Colonic mucosa (tissue), 4 donors: ENCODE results near the gene FGF14. TPM values are rescaled to one million over a fixed set of nuclear protein-coding genes. Genes with fewer than 3 reads are reported as not detected.

Experiments used
- DNase-seq: peaks from one replicate; pipeline ENCODE4 v3.0.0-alpha.2; 2020
- H3K27ac ChIP-seq: fragments of 200-600 bp; one replicate; pipeline ENCODE4 v1.8.0; 2021
- H3K27me3 ChIP-seq: fragments of 200-600 bp; one replicate; pipeline ENCODE4 v1.8.0; 2021
- H3K36me3 ChIP-seq: fragments of 200-600 bp; one replicate; pipeline ENCODE4 v1.8.0; 2021
- H3K4me1 ChIP-seq: fragments of 200-600 bp; one replicate; pipeline ENCODE4 v1.8.0; 2021; ENCODE audit warnings: mild to moderate bottlenecking
- H3K4me3 ChIP-seq: fragments of 200-600 bp; one replicate; pipeline ENCODE4 v1.8.0; 2021
- H3K9ac ChIP-seq, 2 donors: one replicate each; pipeline ENCODE4 v1.7.0; 2013; ENCODE audit warnings: control low read depth in 2 of 2, low read depth in 2 of 2, low read length in 2 of 2
- H3K9me3 ChIP-seq: fragments of 200-600 bp; one replicate; pipeline ENCODE4 v1.8.0; 2021
- intact Hi-C: fragments of 100-400 bp; cut with DNase I; formaldehyde crosslinking; loops from one replicate; pipeline ENCODE4 v1.14.1; 2022
- total RNA-seq, 2 donors: library from RNA; stranded (reverse); fragmentation: NEBNext Ultra II Directional in 1 of 2; extraction: Animal tissue kit (Norgen Biotek cat#: 25700) in 1 of 2; gene quantifications; one replicate each; pipeline ENCODE4 v1.2.1, GENCODE V29; 2021
- TF ChIP-seq, protein P1 (sequence below): fragments of 200-600 bp; IDR thresholded peaks from one replicate; pipeline ENCODE4 v1.8.0; 2022; ENCODE audit warnings: antibody characterized with exemption, mild to moderate bottlenecking
- donor health status: healthy.
- donor health status: DM: no; HTN: no; CAD: no.
- donor health status: DM: no; HTN: no; CAD: no.

Gene FGF14
- total RNA-seq, 2 donors from 2014 or later = 0.62 to 0.85 TPM

GRCh38 chr13:101811284-101811839, 590.5 kb downstream of the FGF14 start:
- Histone ChIP-seq H3K27me3 (no peaks in the 10 kb centered on the region), H3K4me1 (no peaks in the 10 kb centered on the region), H3K9ac (no peak overlapping the region), H3K36me3 (no peaks in the 10 kb centered on the region), H3K4me3 (no peak overlapping the region), H3K27ac (no peak overlapping the region), H3K9me3 (no peaks in the 10 kb centered on the region)
- TF ChIP-seq, protein P1, sequence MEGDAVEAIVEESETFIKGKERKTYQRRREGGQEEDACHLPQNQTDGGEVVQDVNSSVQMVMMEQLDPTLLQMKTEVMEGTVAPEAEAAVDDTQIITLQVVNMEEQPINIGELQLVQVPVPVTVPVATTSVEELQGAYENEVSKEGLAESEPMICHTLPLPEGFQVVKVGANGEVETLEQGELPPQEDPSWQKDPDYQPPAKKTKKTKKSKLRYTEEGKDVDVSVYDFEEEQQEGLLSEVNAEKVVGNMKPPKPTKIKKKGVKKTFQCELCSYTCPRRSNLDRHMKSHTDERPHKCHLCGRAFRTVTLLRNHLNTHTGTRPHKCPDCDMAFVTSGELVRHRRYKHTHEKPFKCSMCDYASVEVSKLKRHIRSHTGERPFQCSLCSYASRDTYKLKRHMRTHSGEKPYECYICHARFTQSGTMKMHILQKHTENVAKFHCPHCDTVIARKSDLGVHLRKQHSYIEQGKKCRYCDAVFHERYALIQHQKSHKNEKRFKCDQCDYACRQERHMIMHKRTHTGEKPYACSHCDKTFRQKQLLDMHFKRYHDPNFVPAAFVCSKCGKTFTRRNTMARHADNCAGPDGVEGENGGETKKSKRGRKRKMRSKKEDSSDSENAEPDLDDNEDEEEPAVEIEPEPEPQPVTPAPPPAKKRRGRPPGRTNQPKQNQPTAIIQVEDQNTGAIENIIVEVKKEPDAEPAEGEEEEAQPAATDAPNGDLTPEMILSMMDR = no peak
- DNase-seq = no peak
- intact Hi-C loops = no loop called here

DNA sequence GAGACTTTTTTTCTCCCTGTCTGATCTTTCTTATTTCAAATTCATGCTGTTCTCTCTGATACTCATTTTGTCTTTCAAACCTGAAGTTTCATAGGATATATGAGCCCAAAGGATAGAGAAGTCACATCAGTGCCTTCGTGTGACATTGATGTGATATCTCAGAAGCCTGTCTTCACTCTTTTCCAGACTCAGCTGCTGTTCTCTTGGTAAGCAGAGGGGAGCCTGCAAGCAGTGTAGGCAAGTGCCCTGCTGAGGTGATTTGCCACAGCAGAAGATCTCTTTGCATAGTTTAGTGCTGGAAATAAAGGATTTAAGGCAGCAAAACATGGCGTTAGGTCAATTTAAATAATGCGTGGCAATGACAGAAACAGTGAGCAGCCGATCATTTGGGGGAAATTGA, 602.7 kb downstream of the FGF14 start:
- DNase-seq = no peak
- Histone ChIP-seq H3K36me3 (no peaks in the 10 kb centered on the region), H3K4me3 (no peak overlapping the region), H3K27ac (no peak overlapping the region), H3K4me1 (no peaks in the 10 kb centered on the region), H3K27me3 (no peaks in the 10 kb centered on the region), H3K9me3 (no peaks in the 10 kb centered on the region), H3K9ac (no peak overlapping the region)
- TF ChIP-seq, protein P1 = no peak
- intact Hi-C loops = no loop called here

- intact Hi-C loops = no loop called here
- Histone ChIP-seq H3K4me3 (no peak overlapping the region), H3K9ac (no peak overlapping the region), H3K27ac (no peak overlapping the region), H3K36me3 (no peaks in the 10 kb centered on the region), H3K4me1 (no peaks in the 10 kb centered on the region), H3K9me3 (no peaks in the 10 kb centered on the region), H3K27me3 (no peaks in the 10 kb centered on the region)
- TF ChIP-seq, protein P1 = no peak
- DNase-seq = no peak
Observed at GRCh38 chr13:101798437-101798836, 603.4 kb downstream of the FGF14 start.

GRCh38 chr13:101795460-101795859, 606.4 kb downstream of the FGF14 start:
- Histone ChIP-seq H3K9me3 (no peaks in the 10 kb centered on the region), H3K9ac (no peak overlapping the region), H3K4me3 (no peak overlapping the region), H3K27ac (no peak overlapping the region), H3K4me1 (no peaks in the 10 kb centered on the region), H3K36me3 (no peaks in the 10 kb centered on the region), H3K27me3 (no peaks in the 10 kb centered on the region)
- TF ChIP-seq, protein P1 = no peak
- no peak for DNase-seq
- intact Hi-C loops = no loop called here

DNA sequence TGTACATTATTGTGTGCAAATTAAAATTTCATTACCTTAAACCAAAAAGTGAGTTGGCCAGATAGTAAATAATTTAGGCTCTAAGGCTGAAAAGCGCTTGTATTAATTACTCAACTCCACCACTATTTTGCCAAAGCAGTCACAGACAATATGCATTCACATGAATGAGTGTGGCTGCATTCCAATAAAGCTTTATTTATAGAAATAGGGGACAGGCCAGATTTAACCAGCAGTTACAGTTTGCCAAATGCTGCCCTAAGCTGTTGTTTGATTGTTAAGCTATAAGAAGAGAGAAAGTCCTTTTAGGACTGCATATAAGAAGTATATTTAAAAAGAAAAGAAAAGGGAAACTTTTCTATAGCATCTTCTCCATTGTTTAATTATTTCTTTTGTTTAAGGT, 606.8 kb downstream of the FGF14 start:
- no peak overlapping the region for H3K9ac ChIP-seq
- no peak overlapping the region for H3K4me3 ChIP-seq
- no peaks in the 10 kb centered on the region for H3K27me3 ChIP-seq
- intact Hi-C loops = no loop called here
- no peak for DNase-seq
- TF ChIP-seq, protein P1 = no peak
- no peaks in the 10 kb centered on the region for H3K9me3 ChIP-seq
- H3K4me1 ChIP-seq = no peaks in the 10 kb centered on the region
- H3K36me3 ChIP-seq = no peaks in the 10 kb centered on the region
- no peak overlapping the region for H3K27ac ChIP-seq
